NCI-H146 treated with DMSO at 0.1 percent for 48 hours (cell line): ENCODE data around the gene CERS6.
"Not testable (repeated sequence)": the region's sequence is repeated elsewhere in the genome, so short reads cannot be mapped to it uniquely, and the experiment has no call there.

ENCODE experiments used
- DNase-seq: peaks from one replicate; lab custom pipeline; 2025; ENCODE audit not compliant: unreplicated experiment; lab: John Stamatoyannopoulos, UW

CERS6 gene

GRCh38 chr2:168496906-168497305 lies 40.8 kb downstream of the CERS6 start:
- no peak for DNase-seq

DNA sequence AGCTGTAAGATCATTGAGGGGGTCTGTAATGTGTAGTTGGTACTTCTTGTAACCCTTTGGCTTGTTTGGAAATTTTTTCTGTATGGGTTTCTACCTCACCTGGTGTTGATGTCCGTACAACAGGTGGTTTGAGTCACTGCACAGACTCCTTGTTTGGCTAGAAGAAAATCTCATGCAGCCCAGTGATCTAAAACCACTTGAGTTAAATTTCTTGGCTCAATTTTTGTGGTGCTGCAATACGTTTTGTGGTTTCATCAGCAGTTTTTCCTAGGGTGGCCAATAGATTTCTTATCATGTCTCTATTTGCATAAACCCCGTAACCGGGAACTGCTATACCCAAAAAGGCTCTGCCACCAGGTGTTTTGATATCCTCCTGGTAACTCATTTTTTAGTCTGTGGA lies 43.4 kb downstream of the CERS6 start:
- no peak for DNase-seq

DNA sequence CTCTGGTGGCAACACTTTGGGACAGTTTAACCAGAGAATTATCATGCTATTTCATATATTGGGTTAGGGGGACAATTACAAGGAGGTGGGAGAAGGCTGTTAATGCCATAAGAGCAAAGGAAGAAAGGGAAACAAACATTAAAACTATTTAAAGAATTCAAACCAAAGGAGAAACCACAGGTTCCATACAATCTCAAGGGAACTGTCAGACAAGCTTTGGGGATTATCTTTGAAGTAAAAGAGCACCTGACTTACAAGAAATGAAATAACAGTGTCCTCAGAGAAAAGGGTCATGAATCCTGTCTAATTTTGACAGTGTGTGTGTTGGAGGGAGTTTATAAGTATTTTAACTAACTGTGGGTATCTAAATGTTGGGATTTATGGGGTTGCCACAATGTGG lies 44.4 kb downstream of the CERS6 start:
- DNase-seq = no peak

DNA sequence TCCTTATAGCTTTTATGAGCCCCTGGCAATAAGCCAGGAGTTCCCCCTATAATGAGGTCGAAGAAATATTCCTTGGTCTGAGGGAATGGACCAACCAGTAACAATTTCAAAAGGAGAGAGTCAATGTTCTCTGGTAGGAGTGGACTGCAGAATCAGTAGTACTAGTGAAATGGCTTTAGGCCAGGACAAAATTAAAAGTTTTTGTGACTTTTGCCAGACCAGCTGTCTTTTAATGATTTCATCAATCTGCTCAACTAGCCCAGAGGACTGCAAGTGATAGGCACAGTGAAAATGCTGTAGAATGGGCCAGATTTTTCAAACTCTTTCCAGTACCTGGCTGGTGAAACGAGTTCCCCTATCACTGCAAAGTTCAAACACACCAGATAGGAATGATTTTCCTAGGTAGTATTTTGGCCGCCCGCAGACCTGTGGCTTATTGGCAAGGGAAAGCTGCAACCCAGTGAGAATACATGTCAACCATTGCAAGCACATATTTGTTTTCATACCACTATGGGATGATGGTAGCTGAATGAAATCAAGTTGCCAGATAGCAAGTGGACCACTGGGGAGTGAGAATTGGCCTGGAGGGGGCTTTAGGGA lies 45.5 kb downstream of the CERS6 start:
- DNase-seq = no peak

DNA sequence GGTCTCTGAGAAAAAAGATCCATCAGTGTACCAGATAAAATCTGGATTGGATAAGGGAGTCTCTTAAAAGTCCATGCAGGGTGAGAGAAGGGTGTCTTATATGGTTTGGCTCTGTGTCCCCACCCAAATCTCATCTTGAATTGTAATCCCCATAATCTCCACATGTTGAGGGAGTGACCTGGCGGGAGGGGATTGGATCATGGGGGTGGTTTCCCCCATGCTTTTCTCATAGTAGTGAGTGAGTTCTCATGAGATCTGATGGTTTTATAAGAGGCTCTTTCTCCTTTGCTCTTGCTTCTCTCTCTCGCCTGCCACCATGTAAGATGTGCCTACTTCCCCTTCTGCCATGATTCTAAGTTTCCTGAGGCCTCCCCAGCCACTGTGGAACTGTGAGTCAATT lies 46.8 kb downstream of the CERS6 start:
- not testable (repeated sequence) for DNase-seq

- DNase-seq = no peak
Measured at GRCh38 chr2:168503901-168504300, 47.8 kb downstream of the CERS6 start.

- no peak for DNase-seq
Measured at GRCh38 chr2:168504323-168504722, 48.3 kb downstream of the CERS6 start.

GRCh38 chr2:168510125-168510756 lies 54.2 kb downstream of the CERS6 start:
- no peak for DNase-seq

- DNase-seq = no peak
Measured at GRCh38 chr2:168514692-168515091, 58.6 kb downstream of the CERS6 start.

GRCh38 chr2:168515502-168515901 lies 59.4 kb downstream of the CERS6 start:
- no peak for DNase-seq

DNA sequence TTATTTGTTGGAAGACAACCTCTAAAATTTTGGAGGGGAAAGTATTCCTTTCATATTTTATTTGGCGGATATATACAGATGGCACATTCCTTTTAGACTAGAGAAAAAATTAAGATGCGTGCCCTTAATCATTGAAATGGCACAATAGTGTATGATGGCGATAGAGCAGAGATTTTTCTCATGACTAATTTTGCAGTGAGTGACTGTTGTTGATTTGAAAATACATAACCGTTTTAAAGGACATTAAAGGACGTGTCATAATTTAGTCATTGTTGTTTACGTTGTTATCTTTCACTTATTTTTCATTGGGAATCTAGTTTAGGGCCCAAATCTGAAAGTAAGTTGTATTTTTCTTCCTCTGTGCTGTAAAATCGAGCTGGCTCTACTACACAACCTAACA lies 61.7 kb downstream of the CERS6 start:
- DNase-seq = no peak

- no peak for DNase-seq
Measured at GRCh38 chr2:168518555-168519066, 62.5 kb downstream of the CERS6 start.

DNA sequence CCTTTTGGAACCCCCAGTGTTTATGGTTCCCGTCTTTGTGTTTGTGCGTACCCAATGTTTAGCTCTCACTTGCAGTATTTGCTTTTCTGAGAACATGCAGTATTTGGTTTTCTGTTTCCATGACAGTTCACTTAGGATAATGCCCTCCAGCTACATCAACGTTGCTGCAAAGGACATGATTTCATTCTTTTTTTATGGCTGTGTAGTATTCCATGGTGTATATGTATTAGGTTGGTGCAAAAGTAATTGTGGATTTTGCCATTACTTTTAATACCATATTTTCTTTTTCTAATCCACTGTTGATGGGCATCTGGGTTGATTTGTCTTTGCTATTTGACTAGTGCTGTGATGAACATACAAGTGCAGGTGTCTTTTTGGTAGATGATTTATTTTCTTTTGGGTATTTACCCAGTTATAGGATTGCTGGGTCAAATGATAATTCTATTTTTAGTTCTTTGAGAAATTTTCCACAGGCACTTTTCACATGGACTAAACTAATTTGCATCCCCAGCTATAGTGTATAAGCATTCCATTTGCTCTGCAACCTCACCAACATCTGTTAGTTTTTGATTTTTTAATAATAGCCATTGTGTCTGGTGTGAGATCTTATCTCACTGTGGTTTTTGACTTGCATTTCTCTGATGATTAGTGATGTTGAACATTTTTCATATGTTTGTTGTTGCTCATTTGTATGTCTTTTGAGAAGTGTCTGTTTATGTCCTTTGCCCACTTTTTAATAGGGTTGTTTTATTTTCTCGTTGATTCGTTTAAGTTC lies 63.6 kb downstream of the CERS6 start:
- DNase-seq = no peak

DNA sequence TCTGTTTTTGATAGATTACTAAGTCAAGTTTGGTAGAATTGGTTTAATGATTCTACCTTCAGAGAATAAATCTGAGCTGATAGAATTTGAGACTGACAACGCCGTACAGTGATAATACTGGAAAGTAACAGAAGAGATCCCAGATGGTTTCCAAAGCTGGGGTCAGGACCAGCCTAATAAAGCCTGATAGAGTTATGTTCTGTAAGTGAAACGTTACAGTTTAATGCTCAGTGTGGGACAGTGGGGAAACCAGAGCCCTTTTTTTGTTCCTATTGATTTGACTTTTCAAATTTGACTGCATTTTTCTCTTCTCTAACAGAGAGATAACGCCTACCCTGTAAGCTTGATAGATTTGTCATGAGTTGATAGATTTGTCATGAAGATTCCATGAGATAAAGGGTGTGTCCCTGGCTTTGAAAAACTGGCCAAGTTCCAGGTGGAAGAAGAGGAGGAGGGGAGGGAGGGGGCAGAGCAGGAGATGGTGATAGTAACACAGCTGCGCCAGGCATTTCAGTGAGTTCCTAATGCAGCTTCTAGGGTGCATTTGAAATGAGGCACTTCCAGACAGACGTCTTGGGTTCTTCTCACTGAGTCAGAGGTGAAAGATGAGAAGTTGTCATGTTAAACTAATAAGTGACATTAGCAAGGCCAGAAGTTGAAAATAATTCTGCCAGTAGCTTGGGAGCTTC lies 65.1 kb downstream of the CERS6 start:
- no peak for DNase-seq

DNA sequence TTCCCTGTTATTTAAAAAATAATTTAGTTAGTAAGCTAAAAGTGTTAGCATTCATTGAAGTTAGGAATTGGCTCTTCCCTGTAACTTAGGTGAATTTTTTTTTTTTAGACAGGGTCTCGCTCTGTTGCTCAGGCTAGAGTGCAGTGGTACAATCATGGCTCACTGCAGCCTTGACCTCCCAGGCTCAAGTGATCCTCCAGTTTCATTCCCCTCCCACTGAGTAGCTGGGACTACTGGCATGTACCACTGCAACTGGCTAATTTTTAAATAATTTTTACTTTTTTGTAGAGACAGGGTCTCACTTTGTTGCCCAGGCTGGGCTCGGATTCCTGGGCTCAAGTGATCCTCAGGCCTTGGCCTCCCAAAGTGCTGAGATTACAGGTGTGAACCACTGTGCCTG lies 66.4 kb downstream of the CERS6 start:
- DNase-seq = no peak

DNA sequence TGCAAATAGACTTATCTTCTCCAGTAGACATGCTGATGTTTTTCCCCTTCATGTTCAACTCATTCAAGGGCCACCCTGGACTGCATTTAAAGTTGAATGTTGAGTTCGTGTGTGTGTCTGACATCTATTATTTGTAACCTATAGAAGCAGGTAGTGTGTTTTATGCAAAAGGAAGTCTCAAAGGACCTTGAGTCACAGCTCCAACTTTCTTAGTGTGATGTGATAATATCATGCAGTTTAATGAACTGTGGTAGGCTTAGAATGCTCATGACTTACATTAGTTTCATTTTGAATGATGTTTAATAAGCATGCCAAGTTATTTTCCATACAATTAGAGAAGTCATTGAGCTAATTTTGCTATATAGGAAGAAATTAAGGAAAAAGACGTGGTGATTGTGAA lies 67.9 kb downstream of the CERS6 start:
- no peak for DNase-seq

GRCh38 chr2:168525020-168525419 lies 68.9 kb downstream of the CERS6 start:
- DNase-seq = no peak

- no peak for DNase-seq
Measured at GRCh38 chr2:168525716-168526446, 69.8 kb downstream of the CERS6 start.

DNA sequence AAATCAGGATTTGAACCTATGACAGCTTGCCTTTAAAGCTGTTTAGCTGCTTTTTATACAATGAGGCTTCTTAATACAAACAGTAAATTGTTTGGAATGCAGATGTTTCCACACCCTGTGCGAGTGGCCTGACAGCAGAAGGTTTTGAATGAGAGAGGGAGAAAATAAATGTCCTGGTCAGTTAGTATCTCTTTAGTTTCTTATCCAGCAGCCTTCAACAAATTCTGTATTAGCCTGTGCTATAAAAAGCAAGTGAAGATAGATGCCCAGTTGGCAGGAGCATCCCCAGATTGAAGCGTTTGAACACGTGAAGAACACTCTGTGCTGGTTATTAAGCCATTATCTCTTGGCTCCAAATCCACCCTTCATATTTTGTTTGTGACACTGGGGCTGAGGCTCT lies 70.6 kb downstream of the CERS6 start:
- DNase-seq = no peak

GRCh38 chr2:168528016-168528415 lies 71.9 kb downstream of the CERS6 start:
- DNase-seq = no peak

DNA sequence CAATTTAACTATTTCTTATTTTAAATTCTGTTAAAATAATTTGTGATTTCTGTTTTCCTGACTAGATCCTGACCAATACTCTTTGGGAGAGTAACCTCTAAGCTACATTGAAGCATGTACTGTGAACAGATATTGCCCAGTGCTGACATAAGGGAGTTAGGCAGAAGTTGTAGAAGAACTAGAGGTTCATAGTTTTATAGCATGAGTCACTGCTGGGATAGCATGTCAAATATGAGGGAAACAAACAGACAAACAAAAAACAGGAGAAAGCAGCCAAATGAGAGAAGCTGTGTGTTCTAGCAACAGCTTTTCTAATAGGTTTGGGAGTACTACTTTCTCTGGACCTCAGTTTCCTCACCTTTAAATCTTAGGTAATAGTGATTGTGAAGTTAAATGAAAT lies 72.4 kb downstream of the CERS6 start:
- no peak for DNase-seq
